HepG2 (cell line): ENCODE results near the gene AS3MT. TPM values are rescaled to one million over a fixed set of nuclear protein-coding genes. Genes with fewer than 3 reads are reported as not detected.

ENCODE experiments used
- CBX5 ChIP-seq: sonication (generic); formaldehyde crosslinking; IDR thresholded peaks from 2 replicates; pipeline ENCODE4 v1.4.0; 2020; ENCODE audit warnings: missing genetic modification reagents, borderline replicate concordance
- DMTF1 ChIP-seq: sonication (generic); formaldehyde crosslinking; IDR thresholded peaks from 2 replicates; pipeline ENCODE4 v1.4.0; 2020; ENCODE audit warnings: mild to moderate bottlenecking, missing genetic modification reagents
- SMAD9 ChIP-seq: sonication (generic); formaldehyde crosslinking; IDR thresholded peaks from 2 replicates; pipeline ENCODE4 v1.5.1; 2020; ENCODE audit warnings: mild to moderate bottlenecking, missing genetic modification reagents
- ZNF318 ChIP-seq: sonication (generic); formaldehyde crosslinking; IDR thresholded peaks from 2 replicates; pipeline ENCODE4 v1.4.0; 2020; ENCODE audit warnings: mild to moderate bottlenecking, missing genetic modification reagents
- ZNF737 ChIP-seq: sonication (generic); formaldehyde crosslinking; IDR thresholded peaks from 2 replicates; pipeline ENCODE4 v1.5.0; 2020; ENCODE audit warnings: missing genetic modification reagents, mild to moderate bottlenecking, borderline replicate concordance
- polyA plus RNA-seq, 8 experiments: library from polyadenylated mRNA; depleted of rRNA in 3 of 8; stranded (reverse) in 7 of 8; unstranded in 1 of 8; fragments of >200 nt; fragmentation: Illumina TruSeq in 4 of 8; extraction: Trizol in 4 of 8; gene quantifications; 2 replicates each; pipeline versions ENCODE4 v1.2.1 to v1.2.3, GENCODE V29; 2011 to 2016; ENCODE audit warnings: low read depth in 4 of 8, missing spikeins in 1 of 8, mixed read lengths in 1 of 8; ENCODE audit not compliant: insufficient read depth in 1 of 8
- total RNA-seq, 5 experiments: library from RNA; depleted of rRNA; stranded (reverse); fragments of >200 nt; fragmentation: Illumina TruSeq; extraction: Trizol; gene quantifications; 2 replicates each; pipeline ENCODE4 v1.2.3, GENCODE V29; 2016; ENCODE audit warnings: low read depth in 1 of 5

The AS3MT gene
- total and polyA plus RNA-seq, 2 of the 13 experiments (the other 11 are each of a cell fraction or from before 2014, with no cell fraction given): 8.7 to 17.4 TPM

- TF ChIP-seq ZNF318 (no peak), DMTF1 (no peak), ZNF737 (no peak), SMAD9 (CRISPR knock-in tag) (no peak), CBX5 (CRISPR knock-in tag) (no peak)
- TF ChIP-seq, all 625 proteins: peak for 0
Observed at GRCh38 chr10:102900006-102900405, 30.7 kb downstream of the AS3MT start (continued).
